GM23338 (cell line): ENCODE results near the gene COL16A1. TPM values are rescaled to one million over a fixed set of nuclear protein-coding genes. Genes with fewer than 3 reads are reported as not detected.

ENCODE experiments used
- ATAC-seq: fragments of 200-7000 bp; cut with Tn5 transposase; 3 replicates; pipeline ENCODE4 v1.9.1; 2020
- DNase-seq: peaks from one replicate; pipeline ENCODE4 v3.0.0-alpha.2; 2015; ENCODE audit warnings: low spot score
- H2AFZ ChIP-seq: fragments of 200-600 bp; sonication (generic); 2 replicates; pipeline ENCODE4 v1.8.0; 2016; ENCODE audit warnings: antibody characterized with exemption, mild to moderate bottlenecking, moderate library complexity
- H3F3A ChIP-seq: fragments of 200-600 bp; sonication (generic); replicated peaks from 2 replicates; pipeline ENCODE4 v1.8.0; 2017; ENCODE audit warnings: antibody characterized with exemption, mixed run types, low read depth
- H3K27ac ChIP-seq: fragments of 200-600 bp; sonication (generic); 2 replicates; pipeline ENCODE4 v1.6.1; 2016; ENCODE audit warnings: low read depth
- H3K27me3 ChIP-seq: fragments of 200-600 bp; sonication (generic); 2 replicates; pipeline ENCODE4 v1.8.0; 2016; ENCODE audit warnings: mild to moderate bottlenecking, mixed run types, moderate library complexity; ENCODE audit not compliant: insufficient read depth
- H3K36me3 ChIP-seq: fragments of 200-600 bp; sonication (generic); 2 replicates; pipeline ENCODE4 v1.8.0; 2016; ENCODE audit warnings: mild to moderate bottlenecking; ENCODE audit not compliant: insufficient read depth
- H3K4me1 ChIP-seq: fragments of 200-600 bp; sonication (generic); 2 replicates; pipeline ENCODE4 v1.8.0; 2016; ENCODE audit warnings: mild to moderate bottlenecking, moderate library complexity; ENCODE audit not compliant: insufficient read depth
- H3K4me2 ChIP-seq: fragments of 200-600 bp; sonication (generic); 2 replicates; pipeline ENCODE4 v1.7.1; 2017; ENCODE audit warnings: mixed run types
- H3K4me3 ChIP-seq: fragments of 200-600 bp; sonication (generic); 2 replicates; pipeline ENCODE4 v1.6.1; 2016; ENCODE audit warnings: mixed run types
- H3K79me2 ChIP-seq: fragments of 200-600 bp; sonication (generic); replicated peaks from 2 replicates; pipeline ENCODE4 v1.8.0; 2017; ENCODE audit warnings: mild to moderate bottlenecking; ENCODE audit not compliant: insufficient read depth
- H3K9me2 ChIP-seq: fragments of 200-600 bp; sonication (generic); 2 replicates; pipeline ENCODE4 v1.8.0; 2017; ENCODE audit not compliant: insufficient read depth
- H4K20me1 ChIP-seq: fragments of 200-600 bp; sonication (generic); replicated peaks from 2 replicates; pipeline ENCODE4 v1.8.0; 2017; ENCODE audit warnings: mild to moderate bottlenecking; ENCODE audit not compliant: insufficient read depth
- H3K27ac Mint-ChIP-seq: 2 replicates; pipeline ENCODE4 v1.8.0; 2020; ENCODE audit warnings: inconsistent platforms, mild to moderate bottlenecking, moderate library complexity, mixed read lengths
- H3K27me3 Mint-ChIP-seq: 3 replicates; pipeline ENCODE4 v1.8.0; 2022; ENCODE audit warnings: low read depth, mild to moderate bottlenecking, moderate library complexity, mixed read lengths, inconsistent platforms; ENCODE audit not compliant: insufficient read depth, poor library complexity
- H3K36me3 Mint-ChIP-seq: 3 replicates; pipeline ENCODE4 v1.8.0; 2021; ENCODE audit warnings: low read depth, mild to moderate bottlenecking, inconsistent platforms, moderate library complexity, mixed read lengths
- H3K4me1 Mint-ChIP-seq: 3 replicates; pipeline ENCODE4 v1.8.0; 2020; ENCODE audit warnings: mild to moderate bottlenecking, inconsistent platforms, mixed read lengths
- H3K4me3 Mint-ChIP-seq: 3 replicates; pipeline ENCODE4 v1.8.0; 2021; ENCODE audit warnings: moderate library complexity, mild to moderate bottlenecking, inconsistent platforms, mixed read lengths
- H3K9me3 Mint-ChIP-seq: 3 replicates; pipeline ENCODE4 v1.8.0; 2020; ENCODE audit warnings: moderate library complexity, mild to moderate bottlenecking, inconsistent platforms, mixed read lengths
- EZH2phosphoT487 ChIP-seq: fragments of 200-600 bp; sonication (generic); IDR thresholded peaks from one replicate; pipeline ENCODE4 v1.8.1; 2018; ENCODE audit warnings: antibody characterized with exemption; ENCODE audit not compliant: unreplicated experiment
- JUNB ChIP-seq: IDR thresholded peaks from one replicate; pipeline ENCODE4 v1.6.1; 2016; ENCODE audit warnings: antibody characterized with exemption; ENCODE audit not compliant: unreplicated experiment
- STAT1 ChIP-seq: IDR thresholded peaks from one replicate; pipeline ENCODE4 v1.6.1; 2016; ENCODE audit warnings: antibody characterized with exemption; ENCODE audit not compliant: unreplicated experiment
- polyA plus RNA-seq: library from polyadenylated mRNA; unstranded; fragments of >200 nt; fragmentation: Nextera tagmentation; extraction: Ambion mirVana; gene quantifications from 2 replicates; pipeline ENCODE4 v1.2.1, GENCODE V29; 2016
- total RNA-seq: library from RNA; depleted of rRNA; stranded (reverse); fragments of >200 nt; shearing (Covaris generic); gene quantifications from 2 replicates; pipeline ENCODE4 v1.2.3, GENCODE V29; 2014
- TF ChIP-seq, protein P1 (sequence below), 2 experiments: fragments of 200-600 bp in 1 of 2; sonication (generic) in 1 of 2; conservative IDR thresholded peaks; 2 replicates each; pipeline versions ENCODE4 v1.5.1 to v1.6.1; 2016 to 2017; ENCODE audit warnings: antibody characterized with exemption in 2 of 2, low read depth in 2 of 2, mild to moderate bottlenecking in 2 of 2, moderate library complexity in 1 of 2
- TF ChIP-seq, protein P2 (sequence below): IDR thresholded peaks from 2 replicates; pipeline ENCODE4 v1.6.1; 2016; ENCODE audit warnings: antibody characterized with exemption

The COL16A1 gene
- total and polyA plus RNA-seq, 2 experiments from 2014 or later = 4.2 to 13.2 TPM

DNA sequence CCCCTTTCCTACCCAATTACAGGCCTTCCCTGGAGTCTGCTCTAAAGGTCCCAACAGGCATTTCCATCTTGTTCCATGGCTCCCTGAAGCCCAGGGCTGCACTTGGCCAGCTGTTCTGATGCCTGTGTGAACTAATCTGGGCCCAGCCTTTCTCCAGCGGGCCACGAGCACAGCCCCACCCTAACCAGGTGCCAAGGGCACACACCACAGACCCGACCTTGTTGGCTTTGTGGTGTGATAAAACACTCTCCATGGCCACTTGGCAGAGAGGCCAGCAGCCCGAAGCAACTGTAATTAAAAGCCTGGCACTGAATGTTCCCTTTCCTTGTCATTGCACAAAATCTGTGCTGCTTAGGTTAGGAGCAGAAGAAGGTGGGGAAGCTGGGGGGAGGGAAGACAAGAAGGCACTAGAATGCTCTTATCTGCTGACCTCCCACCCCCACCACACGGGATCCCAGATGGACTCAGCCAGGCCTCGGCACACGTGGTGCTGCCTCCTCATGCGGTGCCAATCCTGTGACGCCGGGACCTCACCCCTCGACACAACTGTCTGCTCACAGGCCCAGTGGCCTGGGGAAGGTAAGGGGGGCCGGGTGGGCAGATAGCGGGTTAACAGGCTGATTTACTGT lies 76.4 kb downstream of the COL16A1 start:
- no peaks in the 10 kb centered on the region for H3K9me2 ChIP-seq
- no peaks in the 10 kb centered on the region; the same call in none of the 2 replicates for H4K20me1 ChIP-seq
- H2AFZ ChIP-seq = no peak overlapping the region
- 0 out of 2 replicates have a peak, but pooled peaks cover 4% of the 10 kb centered on the region for H3K36me3 ChIP-seq
- no peak overlapping the region for H3K27ac Mint-ChIP-seq
- H3K9me3 Mint-ChIP-seq = no peaks in the 10 kb centered on the region
- no peaks in the 10 kb centered on the region for H3K27me3 ChIP-seq
- H3K79me2 ChIP-seq = no peaks in the 10 kb centered on the region
- no peak for ATAC-seq
- H3K4me1 ChIP-seq = no peaks in the 10 kb centered on the region
- no peaks in the 10 kb centered on the region for H3F3A ChIP-seq
- H3K36me3 Mint-ChIP-seq = peaks cover 17% of the 10 kb centered on the region
- no peak overlapping the region for H3K4me2 ChIP-seq
- no peak overlapping the region for H3K4me3 Mint-ChIP-seq
- no peak overlapping the region for H3K27ac ChIP-seq
- no peak overlapping the region for H3K4me3 ChIP-seq
- peaks cover 13% of the 10 kb centered on the region for H3K27me3 Mint-ChIP-seq
- TF ChIP-seq EZH2phosphoT487 = no peak
- no peak for TF ChIP-seq JUNB
- TF ChIP-seq STAT1 = no peak
- peaks cover 4% of the 10 kb centered on the region; the same call in 2 of the 3 replicates for H3K4me1 Mint-ChIP-seq
- no peak for DNase-seq

DNA sequence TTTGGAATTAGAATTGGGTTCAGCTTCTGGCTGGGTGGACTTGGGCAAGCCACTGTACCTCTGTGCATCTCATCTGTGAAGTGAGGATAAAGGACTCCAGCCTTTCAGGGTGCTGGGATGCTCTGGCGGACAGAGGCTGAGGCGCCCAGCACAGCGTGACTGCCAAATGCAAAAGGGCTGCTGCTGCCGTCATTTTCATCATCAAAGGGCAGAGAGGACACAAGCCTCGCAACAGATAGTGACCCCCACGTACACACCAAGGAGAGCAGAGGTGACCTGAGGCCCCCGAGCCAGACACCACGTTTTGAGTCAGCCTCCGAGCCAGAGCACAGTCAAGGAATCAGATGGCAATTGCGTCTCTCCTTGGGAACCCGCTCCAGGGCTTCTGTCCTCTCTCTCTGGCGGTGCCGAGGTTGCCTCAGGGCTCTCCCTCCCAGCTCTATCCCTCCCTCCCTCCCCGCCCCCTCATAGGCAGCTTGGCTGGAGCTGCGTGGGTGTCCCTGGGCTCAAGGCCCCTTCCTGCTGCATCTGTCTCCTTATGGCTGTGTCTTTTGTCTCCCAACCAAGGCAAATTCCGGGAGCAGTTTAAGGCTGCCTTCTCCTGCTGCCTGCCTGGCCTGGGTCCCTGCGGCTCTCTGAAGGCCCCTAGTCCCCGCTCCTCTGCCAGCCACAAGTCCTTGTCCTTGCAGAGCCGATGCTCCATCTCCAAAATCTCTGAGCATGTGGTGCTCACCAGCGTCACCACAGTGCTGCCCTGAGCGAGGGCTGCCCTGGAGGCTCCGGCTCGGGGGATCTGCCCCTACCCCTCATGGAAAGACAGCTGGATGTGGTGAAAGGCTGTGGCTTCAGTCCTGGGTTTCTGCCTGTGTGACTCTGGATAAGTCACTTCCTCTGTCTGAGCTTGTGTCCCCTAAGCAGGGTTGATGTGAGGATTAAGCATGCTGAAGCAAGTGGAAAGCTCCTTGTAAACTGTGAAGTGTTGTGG lies 77.3 kb downstream of the COL16A1 start:
- Histone ChIP-seq H3K36me3 (0 out of 2 replicates have a peak, but pooled peaks cover 4% of the 10 kb centered on the region), H3K27me3 (no peaks in the 10 kb centered on the region), H3K79me2 (no peaks in the 10 kb centered on the region), H3K4me2 (no peak overlapping the region), H2AFZ (no peak overlapping the region), H3K4me3 (no peak overlapping the region), H4K20me1 (no peaks in the 10 kb centered on the region; the same call in 1 of the 2 replicates), H3K27ac (no peak overlapping the region), H3K9me2 (no peaks in the 10 kb centered on the region), H3F3A (no peaks in the 10 kb centered on the region), H3K4me1 (no peaks in the 10 kb centered on the region)
- TF ChIP-seq, protein P1, sequence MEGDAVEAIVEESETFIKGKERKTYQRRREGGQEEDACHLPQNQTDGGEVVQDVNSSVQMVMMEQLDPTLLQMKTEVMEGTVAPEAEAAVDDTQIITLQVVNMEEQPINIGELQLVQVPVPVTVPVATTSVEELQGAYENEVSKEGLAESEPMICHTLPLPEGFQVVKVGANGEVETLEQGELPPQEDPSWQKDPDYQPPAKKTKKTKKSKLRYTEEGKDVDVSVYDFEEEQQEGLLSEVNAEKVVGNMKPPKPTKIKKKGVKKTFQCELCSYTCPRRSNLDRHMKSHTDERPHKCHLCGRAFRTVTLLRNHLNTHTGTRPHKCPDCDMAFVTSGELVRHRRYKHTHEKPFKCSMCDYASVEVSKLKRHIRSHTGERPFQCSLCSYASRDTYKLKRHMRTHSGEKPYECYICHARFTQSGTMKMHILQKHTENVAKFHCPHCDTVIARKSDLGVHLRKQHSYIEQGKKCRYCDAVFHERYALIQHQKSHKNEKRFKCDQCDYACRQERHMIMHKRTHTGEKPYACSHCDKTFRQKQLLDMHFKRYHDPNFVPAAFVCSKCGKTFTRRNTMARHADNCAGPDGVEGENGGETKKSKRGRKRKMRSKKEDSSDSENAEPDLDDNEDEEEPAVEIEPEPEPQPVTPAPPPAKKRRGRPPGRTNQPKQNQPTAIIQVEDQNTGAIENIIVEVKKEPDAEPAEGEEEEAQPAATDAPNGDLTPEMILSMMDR (conservative IDR thresholded peaks at IDR 0.05; ENCODE audit: low read depth in 2 of 2) = no peak
- TF ChIP-seq, protein P2, sequence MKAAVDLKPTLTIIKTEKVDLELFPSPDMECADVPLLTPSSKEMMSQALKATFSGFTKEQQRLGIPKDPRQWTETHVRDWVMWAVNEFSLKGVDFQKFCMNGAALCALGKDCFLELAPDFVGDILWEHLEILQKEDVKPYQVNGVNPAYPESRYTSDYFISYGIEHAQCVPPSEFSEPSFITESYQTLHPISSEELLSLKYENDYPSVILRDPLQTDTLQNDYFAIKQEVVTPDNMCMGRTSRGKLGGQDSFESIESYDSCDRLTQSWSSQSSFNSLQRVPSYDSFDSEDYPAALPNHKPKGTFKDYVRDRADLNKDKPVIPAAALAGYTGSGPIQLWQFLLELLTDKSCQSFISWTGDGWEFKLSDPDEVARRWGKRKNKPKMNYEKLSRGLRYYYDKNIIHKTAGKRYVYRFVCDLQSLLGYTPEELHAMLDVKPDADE = no peak
- H3K36me3 Mint-ChIP-seq = peaks cover 10% of the 10 kb centered on the region
- peak; percentile 67 for ATAC-seq
- H3K4me1 Mint-ChIP-seq = peaks cover 4% of the 10 kb centered on the region; the same call in 2 of the 3 replicates
- H3K4me3 Mint-ChIP-seq = no peak overlapping the region
- H3K27me3 Mint-ChIP-seq = peaks cover 13% of the 10 kb centered on the region
- no peaks in the 10 kb centered on the region for H3K9me3 Mint-ChIP-seq
- DNase-seq = peak; percentile 49
- no peak overlapping the region for H3K27ac Mint-ChIP-seq
